Measurements from ENCODE around the gene CFAP69.

CFAP69 gene, protein sequence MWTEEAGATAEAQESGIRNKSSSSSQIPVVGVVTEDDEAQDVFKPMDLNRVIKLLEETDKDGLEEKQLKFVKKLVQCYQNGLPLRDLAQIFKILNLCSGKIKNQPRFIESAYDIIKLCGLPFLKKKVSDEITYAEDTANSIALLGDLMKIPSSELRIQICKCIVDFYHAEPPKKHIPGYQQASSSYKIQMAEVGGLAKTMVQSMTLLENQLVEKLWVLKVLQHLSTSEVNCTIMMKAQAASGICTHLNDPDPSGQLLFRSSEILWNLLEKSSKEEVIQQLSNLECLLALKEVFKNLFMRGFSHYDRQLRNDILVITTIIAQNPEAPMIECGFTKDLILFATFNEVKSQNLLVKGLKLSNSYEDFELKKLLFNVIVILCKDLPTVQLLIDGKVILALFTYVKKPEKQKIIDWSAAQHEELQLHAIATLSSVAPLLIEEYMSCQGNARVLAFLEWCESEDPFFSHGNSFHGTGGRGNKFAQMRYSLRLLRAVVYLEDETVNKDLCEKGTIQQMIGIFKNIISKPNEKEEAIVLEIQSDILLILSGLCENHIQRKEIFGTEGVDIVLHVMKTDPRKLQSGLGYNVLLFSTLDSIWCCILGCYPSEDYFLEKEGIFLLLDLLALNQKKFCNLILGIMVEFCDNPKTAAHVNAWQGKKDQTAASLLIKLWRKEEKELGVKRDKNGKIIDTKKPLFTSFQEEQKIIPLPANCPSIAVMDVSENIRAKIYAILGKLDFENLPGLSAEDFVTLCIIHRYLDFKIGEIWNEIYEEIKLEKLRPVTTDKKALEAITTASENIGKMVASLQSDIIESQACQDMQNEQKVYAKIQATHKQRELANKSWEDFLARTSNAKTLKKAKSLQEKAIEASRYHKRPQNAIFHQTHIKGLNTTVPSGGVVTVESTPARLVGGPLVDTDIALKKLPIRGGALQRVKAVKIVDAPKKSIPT

DNA sequence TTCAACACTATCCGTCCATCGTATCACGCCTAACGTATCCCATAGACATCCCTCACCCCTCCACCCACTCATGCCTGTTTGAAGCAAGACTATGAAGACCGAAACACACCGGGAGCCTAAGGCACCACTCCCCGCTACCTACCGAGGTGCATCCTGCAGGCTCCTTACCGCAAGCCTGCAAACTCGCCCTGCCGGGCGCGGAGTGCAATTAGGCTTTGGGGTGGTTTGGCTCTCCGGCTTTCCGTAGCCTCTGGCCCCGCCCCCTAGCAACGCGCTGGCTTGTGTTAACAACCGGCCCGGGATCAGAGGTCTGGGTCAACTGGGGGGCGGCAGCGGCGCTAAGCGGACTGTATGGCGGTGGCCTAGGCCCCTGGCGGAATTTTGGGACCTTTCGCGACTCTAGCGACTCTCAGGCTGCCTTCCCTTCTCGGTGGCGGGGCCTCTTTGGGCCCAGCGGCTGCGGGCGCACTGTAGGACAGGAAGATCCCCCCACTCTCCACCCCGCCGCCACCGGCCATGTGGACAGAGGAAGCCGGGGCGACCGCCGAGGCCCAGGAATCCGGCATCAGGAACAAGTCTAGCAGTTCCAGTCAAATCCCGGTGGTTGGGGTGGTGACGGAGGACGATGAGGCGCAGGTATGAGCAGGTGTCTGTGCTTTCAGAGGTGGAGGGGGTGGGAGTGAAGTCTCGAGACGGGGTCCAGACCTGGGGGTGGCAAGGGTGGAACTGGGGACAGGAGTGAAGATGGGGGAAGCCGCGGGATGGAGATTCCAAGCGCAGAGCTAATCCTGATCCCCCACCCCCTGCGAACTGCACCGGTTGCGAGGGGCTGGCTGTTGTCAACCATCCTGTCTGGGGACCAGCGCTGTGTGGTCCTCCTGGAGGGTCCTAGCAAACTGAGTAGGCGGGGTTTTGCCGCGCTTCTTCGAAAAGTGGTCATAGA, at the start of gene CFAP69:
Gene CFAP69, plus strand, starts transcription at position 266 of the 943 bp plus-strand sequence. Its CDS starts 251 bp downstream, at position 517.
- DNase-seq: peak; percentile 87

DNA sequence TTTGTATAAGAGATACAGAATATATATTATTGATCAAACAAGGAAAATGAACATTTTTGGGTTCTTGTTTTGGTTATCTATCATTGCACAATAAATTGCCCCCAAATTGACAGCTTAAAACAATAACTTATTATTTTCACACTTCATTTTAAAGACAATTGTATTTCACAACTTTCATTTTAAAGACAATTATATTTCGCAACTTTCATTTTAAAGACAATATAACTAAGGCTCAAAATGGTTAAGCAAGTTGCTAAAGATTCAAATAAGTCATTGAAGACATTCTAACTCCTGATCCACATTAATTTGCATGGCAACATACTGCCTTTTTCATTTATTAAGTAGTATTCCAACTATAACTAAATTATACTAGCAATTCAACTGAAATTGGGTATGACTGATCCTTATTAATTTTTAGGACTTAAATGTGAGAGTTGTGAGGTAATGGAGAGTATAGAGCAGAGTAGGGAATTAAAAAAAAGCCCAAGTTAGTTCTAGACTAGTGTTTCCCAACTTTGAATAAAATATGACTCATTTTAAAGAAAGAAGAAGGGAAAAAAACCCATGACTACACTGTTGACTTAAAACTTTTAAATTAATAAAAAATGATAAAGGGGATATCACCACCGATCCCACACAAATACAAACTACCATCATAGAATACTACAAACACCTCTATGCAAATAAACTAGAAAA, 43.3 kb upstream of the CFAP69 start:
- no peak for DNase-seq

DNA sequence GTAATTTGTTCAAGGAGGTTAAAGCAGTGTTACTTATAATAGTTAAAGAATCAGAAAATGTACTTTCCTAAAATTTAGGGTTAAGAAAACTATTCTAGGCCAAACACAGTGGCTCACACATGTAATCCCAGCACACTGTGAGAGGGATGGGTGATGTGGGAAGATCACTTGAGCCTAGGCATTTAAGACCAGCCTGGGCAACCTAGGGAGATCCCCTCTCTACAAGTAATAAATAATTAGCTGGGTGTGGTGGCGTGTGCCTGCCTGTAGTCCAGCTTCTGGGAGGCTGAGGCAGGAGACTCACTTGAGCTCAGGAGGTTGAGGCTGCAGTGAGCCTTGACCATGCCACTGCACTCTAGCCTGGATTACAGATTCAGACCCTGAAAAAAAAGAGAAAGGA, 37.0 kb upstream of the CFAP69 start:
- DNase-seq: no peak

DNA sequence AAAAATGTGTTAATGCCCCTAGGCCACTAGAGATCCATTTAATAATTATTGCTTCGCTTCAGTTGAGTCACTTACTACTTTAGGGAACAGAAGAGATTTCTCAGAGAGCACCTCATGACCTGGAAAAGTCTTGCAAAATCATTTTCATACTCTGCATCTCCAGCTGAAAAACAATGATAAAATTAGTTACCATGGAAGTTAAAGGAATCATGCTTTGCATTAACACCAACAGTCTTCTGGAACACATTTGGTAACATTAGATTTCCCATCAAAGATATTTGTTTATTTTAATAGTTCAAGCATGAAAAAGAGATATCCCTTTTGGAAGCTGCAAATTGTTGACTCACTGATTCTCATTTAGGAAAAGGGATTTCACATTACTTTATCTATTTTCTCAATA, 35.2 kb upstream of the CFAP69 start:
- DNase-seq: no peak

DNA sequence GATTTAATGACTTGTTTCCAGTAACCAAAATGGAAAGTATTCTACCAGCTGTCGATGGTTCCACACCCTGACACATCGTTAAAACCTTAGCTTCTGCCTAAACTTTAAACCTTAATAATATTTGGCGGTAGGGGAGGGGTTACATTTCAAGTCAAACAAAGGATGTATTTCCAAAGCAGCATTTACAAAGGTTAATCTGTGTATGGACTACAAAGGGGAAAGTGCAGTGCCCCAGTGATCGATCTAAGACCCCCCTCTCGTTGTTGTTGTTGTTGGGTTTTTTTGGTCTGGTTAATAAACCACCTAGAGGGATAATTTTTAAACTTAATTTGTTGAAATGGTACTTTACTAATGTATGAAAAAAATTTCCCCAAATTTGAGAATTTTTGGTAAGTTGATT, 34.5 kb upstream of the CFAP69 start:
- DNase-seq: no peak

DNA sequence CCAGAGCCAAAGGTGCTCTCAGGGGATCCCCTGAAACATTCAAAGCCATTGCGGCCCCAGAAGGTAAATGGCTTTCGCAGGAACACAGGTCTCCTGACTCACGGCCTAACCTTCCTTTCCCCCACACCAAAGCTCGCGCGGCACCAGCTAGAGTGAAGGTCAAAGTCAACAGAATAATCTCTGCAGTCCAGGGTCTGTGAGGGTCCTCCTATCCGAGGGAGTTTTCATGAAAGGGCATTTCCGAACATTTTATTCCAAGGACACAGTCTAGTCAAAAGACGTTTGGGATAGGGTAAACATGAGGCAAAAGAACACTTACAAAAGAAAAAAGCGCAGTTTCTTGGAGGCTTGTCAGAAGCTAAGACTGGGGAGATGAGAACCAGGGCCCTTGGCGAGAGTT, 34.0 kb upstream of the CFAP69 start:
- no peak for DNase-seq

DNA sequence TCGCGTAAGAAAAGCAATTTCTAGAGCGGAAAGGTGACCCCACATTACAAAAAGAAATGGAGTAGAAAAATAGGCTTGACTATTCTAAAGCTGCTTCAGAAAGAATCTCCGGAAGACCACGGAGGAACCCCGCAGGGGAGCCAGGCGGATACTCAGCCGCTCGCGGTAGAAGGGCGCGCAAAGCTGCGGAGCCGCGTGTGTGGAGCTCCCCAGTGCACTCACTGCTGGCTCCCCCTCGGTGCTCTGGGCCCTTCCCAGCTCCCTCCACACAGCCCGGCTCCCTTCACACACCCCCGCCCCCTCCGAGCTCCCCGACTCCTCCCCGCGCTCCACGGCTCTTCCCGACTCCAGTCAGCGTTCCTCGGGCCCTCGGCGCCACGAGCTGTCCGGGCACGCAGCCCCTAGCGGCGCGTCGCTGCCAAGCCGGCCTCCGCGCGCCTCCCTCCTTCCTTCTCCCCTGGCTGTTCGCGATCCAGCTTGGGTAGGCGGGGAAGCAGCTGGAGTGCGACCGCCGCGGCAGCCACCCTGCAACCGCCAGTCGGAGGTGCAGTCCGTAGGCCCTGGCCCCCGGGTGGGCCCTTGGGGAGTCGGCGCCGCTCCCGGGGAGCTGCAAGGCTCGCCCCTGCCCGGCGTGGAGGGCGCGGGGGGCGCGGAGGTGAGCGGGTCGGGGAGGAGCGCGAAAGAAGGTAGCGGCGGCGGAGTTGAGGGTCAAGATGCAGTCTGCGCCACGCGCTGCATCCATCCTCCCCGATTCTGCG, 33.4 kb upstream of the CFAP69 start, which contains the start of gene STEAP2:
Gene STEAP2, plus strand, starts transcription at position 350 of the 758 bp plus-strand sequence. CDS start 13,343 bp downstream, outside the sequence.
- no peak for DNase-seq

DNA sequence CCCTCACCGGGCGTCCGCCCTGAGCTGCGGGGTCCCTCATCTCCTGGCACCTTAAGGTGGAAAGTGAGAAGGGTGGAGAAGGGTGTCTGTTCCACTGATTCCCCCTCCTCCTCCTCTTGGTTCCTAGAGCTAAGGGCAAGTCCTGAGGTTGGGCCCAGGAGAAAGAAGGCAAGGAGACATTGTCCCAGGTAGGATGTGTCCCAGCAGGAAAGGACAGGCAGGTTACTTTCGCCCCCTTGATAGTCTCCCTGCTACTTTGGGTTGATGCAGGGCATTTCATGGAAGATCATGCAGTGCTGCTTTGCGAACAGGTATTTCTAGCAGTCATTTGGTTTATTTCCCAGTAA, 32.9 kb upstream of the CFAP69 start:
- no peak for DNase-seq

DNA sequence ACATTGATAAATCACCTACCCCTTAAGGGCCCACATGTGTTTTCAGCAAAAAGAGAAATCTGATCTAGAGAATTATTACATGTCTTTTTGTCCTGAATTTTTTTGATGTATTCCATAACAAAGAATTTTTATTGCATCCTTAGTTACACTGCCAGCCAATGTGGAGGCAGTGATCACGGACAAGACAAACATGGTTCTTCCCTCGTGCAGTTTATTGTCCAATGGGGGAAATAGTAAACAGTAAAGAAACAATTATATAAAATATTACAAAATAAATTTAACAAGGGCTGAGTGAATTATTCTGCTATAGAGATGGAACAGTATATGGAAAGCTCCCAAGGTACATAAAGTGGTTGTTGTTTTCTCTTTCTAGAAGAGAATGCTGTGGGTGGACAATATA, 31.5 kb upstream of the CFAP69 start:
- no peak for DNase-seq

DNA sequence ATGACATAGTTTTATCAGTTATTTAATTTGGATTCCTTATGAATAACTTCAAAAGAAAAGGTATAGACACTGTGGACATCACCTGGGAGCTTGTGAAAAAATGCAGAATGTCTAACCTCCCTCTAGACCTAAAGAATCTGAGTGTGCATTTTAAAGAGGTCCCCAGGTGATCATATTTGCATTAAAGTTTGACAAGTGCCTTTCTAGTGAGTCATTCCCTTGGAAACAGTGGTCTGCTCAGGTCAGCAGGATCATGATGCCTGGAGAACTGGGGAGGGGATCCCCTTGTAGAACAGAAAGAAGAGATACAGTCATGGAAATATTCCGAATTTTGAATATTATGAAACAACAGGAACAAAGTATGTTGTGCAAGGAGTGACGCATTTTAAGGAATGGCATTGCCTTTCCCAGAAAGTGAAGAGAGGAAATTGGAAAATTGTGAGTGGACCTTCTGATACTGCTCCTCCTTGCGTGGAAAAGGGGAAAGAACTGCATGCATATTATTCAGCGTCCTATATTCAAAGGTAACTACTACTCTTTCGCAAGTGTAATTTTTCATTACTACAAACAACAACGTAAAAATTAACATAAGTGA, 28.8 kb upstream of the CFAP69 start:
- DNase-seq: no peak

DNA sequence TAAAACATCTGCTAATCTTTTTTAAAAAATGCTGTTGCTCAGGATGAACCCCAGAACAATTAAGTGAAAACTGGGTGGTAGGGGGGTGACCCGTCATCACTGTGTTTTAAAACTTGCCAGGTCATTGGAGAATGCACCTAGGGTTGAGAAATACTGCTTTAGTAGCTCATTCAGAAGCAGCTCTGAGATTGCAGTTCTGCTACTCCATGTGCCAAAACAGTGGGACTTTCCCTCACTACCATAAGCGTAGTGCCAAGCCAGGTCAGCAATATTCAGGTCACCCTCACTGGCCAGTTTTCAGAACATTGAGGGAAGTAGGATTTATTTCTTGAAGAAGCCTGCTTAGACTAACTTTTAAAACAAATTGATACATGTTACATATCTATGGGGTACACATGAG, 28.2 kb upstream of the CFAP69 start:
- DNase-seq: no peak

DNA sequence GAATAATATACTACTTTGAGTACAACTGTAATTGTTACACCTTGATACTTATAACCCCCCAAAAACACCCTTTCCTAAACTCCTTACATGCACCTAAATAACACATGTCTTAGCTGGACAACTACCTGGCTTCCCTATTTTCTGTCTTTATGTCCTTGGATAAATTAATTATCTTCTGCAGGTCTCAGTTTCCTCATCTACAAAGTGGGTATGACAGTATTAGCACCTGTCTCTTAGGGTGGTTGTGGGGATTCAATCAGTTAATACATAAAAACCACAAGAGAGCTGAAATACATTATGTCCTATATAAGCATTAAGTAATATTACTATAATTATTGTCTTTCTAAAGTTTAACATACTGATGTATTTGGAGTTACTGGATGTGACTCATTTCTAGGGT, 22.6 kb upstream of the CFAP69 start:
- no peak for DNase-seq

DNA sequence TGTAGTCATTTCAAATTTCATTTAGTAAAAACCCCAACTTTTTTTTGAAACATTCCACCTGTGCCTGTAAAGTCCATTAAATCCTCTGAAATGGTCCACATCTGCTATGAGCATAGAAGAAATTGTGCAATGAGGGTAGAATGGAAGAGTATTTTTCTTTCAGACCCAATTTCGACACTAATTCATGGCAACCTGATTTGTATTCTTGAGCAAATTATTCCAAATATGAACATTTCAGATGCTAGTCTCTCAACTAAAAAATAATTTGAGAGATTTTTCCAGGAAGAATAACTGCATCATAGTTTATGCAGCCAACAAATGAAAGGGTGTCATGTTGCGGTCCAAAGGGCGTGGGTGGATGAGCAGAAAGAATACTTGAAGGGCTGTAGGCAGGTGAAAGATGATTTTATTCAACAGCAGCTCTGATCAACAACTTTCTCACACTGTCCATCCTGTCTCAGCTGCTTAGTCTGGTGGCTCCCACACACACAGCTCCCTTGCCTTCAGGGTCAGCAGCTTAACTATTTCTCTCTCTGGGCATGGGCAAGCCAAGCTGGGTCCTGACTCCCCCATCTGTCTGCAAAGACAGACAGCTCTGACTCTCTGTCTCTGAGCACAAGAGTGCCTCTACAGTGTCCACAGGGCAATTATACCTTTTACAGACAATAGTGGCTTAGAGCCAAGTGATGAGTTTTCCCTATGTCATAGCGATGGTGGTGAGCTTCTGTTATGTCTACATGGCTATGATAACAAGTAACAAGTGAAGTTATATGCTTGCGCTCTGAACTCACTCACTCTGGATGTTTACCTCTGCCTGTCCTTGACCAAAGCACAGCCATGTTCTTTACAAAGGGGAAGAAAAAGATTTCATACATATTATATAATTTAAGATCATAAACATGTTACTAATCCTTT, 21.9 kb upstream of the CFAP69 start:
- DNase-seq: no peak

DNA sequence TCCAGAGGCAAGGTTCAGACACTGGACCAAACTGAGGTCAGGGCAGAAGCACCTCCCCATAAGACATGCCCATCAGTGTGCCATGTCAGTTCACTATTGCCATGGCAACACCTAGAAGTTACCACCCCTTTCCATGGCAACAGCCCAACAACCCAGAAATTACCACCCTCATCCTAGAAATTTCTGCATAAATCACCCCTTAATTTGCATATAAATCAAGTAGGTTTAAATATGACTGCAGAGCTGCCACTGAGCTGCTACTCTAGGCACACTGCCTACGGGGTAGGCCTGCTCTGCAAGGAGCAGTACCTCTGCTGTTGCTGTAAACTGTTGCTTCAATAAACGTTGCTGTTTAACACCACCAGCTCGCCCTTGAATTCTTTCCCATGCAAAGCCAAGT, 20.8 kb upstream of the CFAP69 start:
- no peak for DNase-seq

DNA sequence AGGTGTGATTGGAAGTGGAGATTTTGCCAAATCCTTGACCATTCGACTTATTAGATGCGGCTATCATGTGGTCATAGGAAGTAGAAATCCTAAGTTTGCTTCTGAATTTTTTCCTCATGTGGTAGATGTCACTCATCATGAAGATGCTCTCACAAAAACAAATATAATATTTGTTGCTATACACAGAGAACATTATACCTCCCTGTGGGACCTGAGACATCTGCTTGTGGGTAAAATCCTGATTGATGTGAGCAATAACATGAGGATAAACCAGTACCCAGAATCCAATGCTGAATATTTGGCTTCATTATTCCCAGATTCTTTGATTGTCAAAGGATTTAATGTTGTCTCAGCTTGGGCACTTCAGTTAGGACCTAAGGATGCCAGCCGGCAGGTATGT, 19.8 kb upstream of the CFAP69 start:
- no peak for DNase-seq

DNA sequence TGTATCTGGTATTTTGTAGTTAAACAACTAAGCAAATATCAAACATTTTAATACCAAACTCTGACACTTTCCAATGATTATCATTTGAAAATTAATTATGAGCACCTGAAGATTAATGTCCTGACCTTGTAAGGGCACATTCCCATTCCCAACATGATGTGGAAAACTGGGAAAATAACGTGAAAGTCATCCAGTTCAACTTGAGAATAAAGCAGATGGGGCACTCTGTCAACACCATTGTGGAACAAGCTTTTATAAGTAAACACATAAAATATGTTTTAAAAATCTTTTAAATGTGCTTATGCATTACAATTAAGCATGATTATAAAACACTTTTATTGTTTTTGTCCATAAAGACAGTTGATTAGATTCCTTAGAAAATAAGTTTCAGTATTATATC, 19.4 kb upstream of the CFAP69 start:
- DNase-seq: no peak

DNA sequence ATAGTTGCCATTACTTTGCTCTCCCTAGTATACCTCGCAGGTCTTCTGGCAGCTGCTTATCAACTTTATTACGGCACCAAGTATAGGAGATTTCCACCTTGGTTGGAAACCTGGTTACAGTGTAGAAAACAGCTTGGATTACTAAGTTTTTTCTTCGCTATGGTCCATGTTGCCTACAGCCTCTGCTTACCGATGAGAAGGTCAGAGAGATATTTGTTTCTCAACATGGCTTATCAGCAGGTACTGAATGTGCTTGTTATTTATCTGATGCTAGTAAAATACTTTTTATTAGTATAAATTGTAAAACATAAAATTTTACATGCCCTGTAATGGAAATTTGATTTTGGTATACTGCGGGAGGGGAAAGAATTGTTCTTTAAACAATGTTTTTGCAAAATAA, 17.7 kb upstream of the CFAP69 start:
- no peak for DNase-seq

DNA sequence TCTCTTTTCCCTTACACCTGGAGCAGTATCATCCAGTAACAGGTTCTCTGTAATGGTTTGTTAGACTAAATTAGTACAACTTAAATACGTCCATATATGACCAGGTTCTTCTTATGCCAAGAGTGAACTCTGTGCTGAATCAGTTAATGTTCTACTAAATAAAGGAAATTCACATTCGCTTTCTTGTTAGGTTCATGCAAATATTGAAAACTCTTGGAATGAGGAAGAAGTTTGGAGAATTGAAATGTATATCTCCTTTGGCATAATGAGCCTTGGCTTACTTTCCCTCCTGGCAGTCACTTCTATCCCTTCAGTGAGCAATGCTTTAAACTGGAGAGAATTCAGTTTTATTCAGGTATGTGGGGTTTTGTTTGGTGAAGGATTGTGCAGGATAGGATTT, 15.3 kb upstream of the CFAP69 start:
- DNase-seq: no peak

DNA sequence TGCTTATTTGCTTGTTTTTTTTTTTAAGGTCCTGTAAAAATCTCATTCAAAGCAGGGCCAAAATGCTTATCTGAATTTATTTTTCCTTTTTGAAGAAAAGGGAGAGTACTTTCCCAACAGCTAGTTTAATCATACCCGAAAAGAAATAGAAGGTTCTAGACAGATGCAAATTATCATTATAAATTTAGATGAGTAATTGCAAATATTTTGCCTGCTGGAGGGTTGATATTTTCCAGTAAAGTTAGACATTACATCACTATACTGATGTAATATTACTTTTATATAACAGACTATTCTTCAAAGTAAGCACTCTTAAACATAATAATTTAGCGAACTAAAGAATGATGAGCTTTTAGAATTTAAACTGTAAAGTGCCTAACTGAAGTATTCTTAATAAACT, 14.1 kb upstream of the CFAP69 start:
- DNase-seq: no peak

DNA sequence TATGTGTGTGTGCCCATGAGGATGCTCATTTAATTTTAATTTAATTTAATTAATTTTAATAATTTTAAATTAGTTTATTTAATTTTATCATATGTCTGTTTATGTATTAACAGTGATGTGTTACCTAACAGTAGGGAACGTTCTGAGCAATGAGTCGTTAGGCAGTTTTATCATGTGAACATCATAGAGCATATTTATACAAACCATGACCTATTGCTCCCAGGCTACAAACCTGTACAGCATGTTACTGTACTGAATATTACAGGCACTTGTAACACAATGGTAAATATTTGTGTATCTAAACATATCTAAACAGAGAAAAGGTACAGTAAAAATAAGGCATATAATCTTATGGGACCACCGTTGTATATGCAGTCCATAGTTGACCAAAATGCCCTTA, 13.7 kb upstream of the CFAP69 start:
- DNase-seq: no peak

Data from CD4-positive, alpha-beta T cell treated with Interleukin-6 for 4 hours (primary cell).